Measurements from ENCODE around the gene NUS1. TPM values are rescaled to one million over a fixed set of nuclear protein-coding genes. Genes with fewer than 3 reads are reported as not detected.
"Not testable (repeated sequence)": the region's sequence is repeated elsewhere in the genome, so short reads cannot be mapped to it uniquely, and the experiment has no call there.

NUS1 gene
- total RNA-seq, 1 experiment from 2014 or later, result 56.9 TPM

DNA sequence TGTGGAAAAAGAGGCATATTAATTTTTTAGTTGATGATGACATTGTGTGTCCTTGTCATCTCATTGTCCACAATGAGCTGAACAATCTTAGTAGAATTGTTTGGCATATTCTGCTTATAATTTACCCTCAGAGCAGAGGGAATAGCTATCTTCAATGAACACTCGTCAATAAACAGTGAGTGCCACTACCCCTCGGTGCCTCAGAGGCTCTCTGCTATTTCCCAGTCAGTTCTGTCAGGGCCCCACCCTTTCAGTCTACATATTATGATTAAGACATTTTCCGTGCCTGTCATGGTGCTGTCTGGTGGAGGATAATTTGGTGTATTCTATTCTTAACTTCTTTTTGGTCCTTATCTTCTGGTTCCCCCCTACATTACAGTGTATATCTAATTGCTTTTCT, 31.2 kb downstream of the NUS1 start:
- H3K79me1 ChIP-seq (ENCODE audit: insufficient read depth, low read depth, low read length, poor library complexity, severe bottlenecking), result no peaks in the 10 kb centered on the region
- no peak overlapping the region for H2BK120ac ChIP-seq (ENCODE audit: low read depth, low read length, poor library complexity, severe bottlenecking)
- H2AFZ ChIP-seq (ENCODE audit: low read length), result no peak overlapping the region
- Mint-ChIP-seq H3K9me3 (no peaks in the 10 kb centered on the region), H3K4me3 (no peak overlapping the region), H3K27me3 (ENCODE audit: low read depth) (no peaks in the 10 kb centered on the region), H3K36me3 (ENCODE audit: insufficient read depth in 1 of 3, low read depth in 3 of 3) (peaks cover 7 to 12% (median 11%) of the 10 kb centered on the region in 3 experiments), H3K4me1 (0 out of 4 replicates have a peak, but pooled peaks cover 0 to 2% of the 10 kb centered on the region in 2 experiments), H3K27ac (no peak overlapping the region)
- H2BK5ac ChIP-seq (ENCODE audit: insufficient read length, low read length), result no peak overlapping the region
- H3K4me1 ChIP-seq (ENCODE audit: insufficient read depth, low read length), result no peaks in the 10 kb centered on the region
- H3K9me3 ChIP-seq (ENCODE audit: control insufficient read depth, low read depth, low read length), result no peaks in the 10 kb centered on the region
- no peak overlapping the region for H3K4me2 ChIP-seq (ENCODE audit: insufficient read depth, insufficient read length, low read length)
- no peak overlapping the region for H3K56ac ChIP-seq (ENCODE audit: insufficient read length, low read depth, low read length)
- H3K14ac ChIP-seq (ENCODE audit: insufficient read depth, low read length), result no peak overlapping the region
- TF ChIP-seq, protein P1, sequence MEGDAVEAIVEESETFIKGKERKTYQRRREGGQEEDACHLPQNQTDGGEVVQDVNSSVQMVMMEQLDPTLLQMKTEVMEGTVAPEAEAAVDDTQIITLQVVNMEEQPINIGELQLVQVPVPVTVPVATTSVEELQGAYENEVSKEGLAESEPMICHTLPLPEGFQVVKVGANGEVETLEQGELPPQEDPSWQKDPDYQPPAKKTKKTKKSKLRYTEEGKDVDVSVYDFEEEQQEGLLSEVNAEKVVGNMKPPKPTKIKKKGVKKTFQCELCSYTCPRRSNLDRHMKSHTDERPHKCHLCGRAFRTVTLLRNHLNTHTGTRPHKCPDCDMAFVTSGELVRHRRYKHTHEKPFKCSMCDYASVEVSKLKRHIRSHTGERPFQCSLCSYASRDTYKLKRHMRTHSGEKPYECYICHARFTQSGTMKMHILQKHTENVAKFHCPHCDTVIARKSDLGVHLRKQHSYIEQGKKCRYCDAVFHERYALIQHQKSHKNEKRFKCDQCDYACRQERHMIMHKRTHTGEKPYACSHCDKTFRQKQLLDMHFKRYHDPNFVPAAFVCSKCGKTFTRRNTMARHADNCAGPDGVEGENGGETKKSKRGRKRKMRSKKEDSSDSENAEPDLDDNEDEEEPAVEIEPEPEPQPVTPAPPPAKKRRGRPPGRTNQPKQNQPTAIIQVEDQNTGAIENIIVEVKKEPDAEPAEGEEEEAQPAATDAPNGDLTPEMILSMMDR (conservative IDR thresholded peaks at IDR 0.05), result no peak
- H3T11ph ChIP-seq (ENCODE audit: low read length), result no peak overlapping the region
- no peak overlapping the region for H2BK20ac ChIP-seq (ENCODE audit: low read depth, low read length, poor library complexity, severe bottlenecking)
- no CpG with 5 or more reads among the region's 3 CpGs for WGBS (ENCODE audit: extremely low coverage, insufficient read length, low lambda C conversion rate)
- H3K23me2 ChIP-seq (ENCODE audit: insufficient read length, low read depth, low read length, poor library complexity, severe bottlenecking), result no peaks in the 10 kb centered on the region
- no peak overlapping the region for H3K27ac ChIP-seq (ENCODE audit: insufficient read length, low read depth, low read length)
- H3K18ac ChIP-seq (ENCODE audit: insufficient read length, low read depth, low read length), result no peak overlapping the region
- no peak overlapping the region for H3K23ac ChIP-seq (ENCODE audit: insufficient read length, low read depth, low read length)
- H2BK12ac ChIP-seq (ENCODE audit: insufficient read length, low read depth, low read length), result no peak overlapping the region
- no peaks in the 10 kb centered on the region for H3K79me2 ChIP-seq (ENCODE audit: insufficient read depth, low read length)
- H4K8ac ChIP-seq (replicated peaks; ENCODE audit: insufficient read length, low read depth, low read length), result no peak overlapping the region
- H3K4ac ChIP-seq (ENCODE audit: low read depth, low read length), result no peak overlapping the region
- no peak overlapping the region for H2AK5ac ChIP-seq (ENCODE audit: insufficient read length, low read length)
- no peak for DNase-seq
- no peaks in the 10 kb centered on the region for H4K20me1 ChIP-seq (ENCODE audit: control insufficient read depth, insufficient read depth, insufficient read length)
- no peak overlapping the region for H4K91ac ChIP-seq (ENCODE audit: insufficient read length, low read depth, low read length)
- H3K27me3 ChIP-seq (ENCODE audit: insufficient read depth, low read length), result no peaks in the 10 kb centered on the region
- no peak overlapping the region for H3K9ac ChIP-seq (ENCODE audit: extremely low read depth, insufficient read length, low read length)
- H2BK15ac ChIP-seq (ENCODE audit: low read depth, low read length), result no peak overlapping the region
- no peak overlapping the region for H4K5ac ChIP-seq (ENCODE audit: insufficient read length, low read depth, low read length)

DNA sequence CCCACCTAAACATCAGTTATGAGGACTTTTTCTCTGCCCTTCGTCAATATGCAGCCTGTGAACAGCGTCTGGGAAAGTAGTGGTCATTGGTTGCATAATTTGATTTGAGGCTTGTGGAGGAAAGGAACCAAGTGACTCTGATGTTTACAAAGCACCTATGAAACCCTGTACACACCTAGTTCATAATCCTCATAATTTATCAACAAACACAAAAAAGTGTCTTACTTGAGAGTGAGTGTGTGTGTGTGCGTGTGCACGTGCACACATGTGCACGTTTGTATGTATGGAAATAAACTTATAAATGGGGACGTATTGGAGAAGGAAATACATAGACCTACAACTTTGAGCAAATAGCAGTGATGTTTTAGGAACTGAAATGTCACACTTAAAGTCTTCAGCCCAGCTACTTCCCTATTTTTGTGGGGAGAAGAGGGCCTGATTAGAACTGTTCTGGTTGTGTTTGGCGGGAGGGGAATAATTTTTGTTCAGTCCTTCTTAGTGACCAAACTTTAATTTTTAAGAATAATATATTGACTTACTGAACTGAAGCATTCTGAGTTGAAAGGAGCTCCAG, 31.8 kb downstream of the NUS1 start:
- H2BK12ac ChIP-seq (ENCODE audit: insufficient read length, low read depth, low read length); H3K4me3 Mint-ChIP-seq; H3K14ac ChIP-seq (ENCODE audit: insufficient read depth, low read length); H3K4ac ChIP-seq (ENCODE audit: low read depth, low read length); H3K18ac ChIP-seq (ENCODE audit: insufficient read length, low read depth, low read length); H4K5ac ChIP-seq (ENCODE audit: insufficient read length, low read depth, low read length); H4K8ac ChIP-seq (replicated peaks; ENCODE audit: insufficient read length, low read depth, low read length); H2AFZ ChIP-seq (ENCODE audit: low read length); H2AK5ac ChIP-seq (ENCODE audit: insufficient read length, low read length); H3K27me3 ChIP-seq (ENCODE audit: insufficient read depth, low read length); H3K9me3 Mint-ChIP-seq; H3K79me2 ChIP-seq (ENCODE audit: insufficient read depth, low read length); H3K23me2 ChIP-seq (ENCODE audit: insufficient read length, low read depth, low read length, poor library complexity, severe bottlenecking); H4K20me1 ChIP-seq (ENCODE audit: control insufficient read depth, insufficient read depth, insufficient read length); DNase-seq; H4K91ac ChIP-seq (ENCODE audit: insufficient read length, low read depth, low read length); H3K4me1 ChIP-seq (ENCODE audit: insufficient read depth, low read length); H2BK20ac ChIP-seq (ENCODE audit: low read depth, low read length, poor library complexity, severe bottlenecking); H2BK15ac ChIP-seq (ENCODE audit: low read depth, low read length); H3K23ac ChIP-seq (ENCODE audit: insufficient read length, low read depth, low read length); H2BK5ac ChIP-seq (ENCODE audit: insufficient read length, low read length); H3T11ph ChIP-seq (ENCODE audit: low read length); H3K4me1 Mint-ChIP-seq; H3K27me3 Mint-ChIP-seq (ENCODE audit: low read depth); H3K9me3 ChIP-seq (ENCODE audit: control insufficient read depth, low read depth, low read length); H3K56ac ChIP-seq (ENCODE audit: insufficient read length, low read depth, low read length); H3K79me1 ChIP-seq (ENCODE audit: insufficient read depth, low read depth, low read length, poor library complexity, severe bottlenecking); H3K27ac Mint-ChIP-seq; H3K4me2 ChIP-seq (ENCODE audit: insufficient read depth, insufficient read length, low read length); H2BK120ac ChIP-seq (ENCODE audit: low read depth, low read length, poor library complexity, severe bottlenecking); H3K27ac ChIP-seq (ENCODE audit: insufficient read length, low read depth, low read length); H3K9ac ChIP-seq (ENCODE audit: extremely low read depth, insufficient read length, low read length): not testable (repeated sequence)
- H3K36me3 Mint-ChIP-seq (ENCODE audit: insufficient read depth in 1 of 3, low read depth in 3 of 3), result peaks cover 7 to 14% (median 13%) of the 10 kb centered on the region in 3 experiments
- no CpG with 5 or more reads among the region's 7 CpGs for whole genome bisulfite sequencing (ENCODE audit: extremely low coverage, insufficient read length, low lambda C conversion rate)

Data from H9 (cell line).